Measurements from ENCODE around the gene TLR4.

The TLR4 gene

DNA sequence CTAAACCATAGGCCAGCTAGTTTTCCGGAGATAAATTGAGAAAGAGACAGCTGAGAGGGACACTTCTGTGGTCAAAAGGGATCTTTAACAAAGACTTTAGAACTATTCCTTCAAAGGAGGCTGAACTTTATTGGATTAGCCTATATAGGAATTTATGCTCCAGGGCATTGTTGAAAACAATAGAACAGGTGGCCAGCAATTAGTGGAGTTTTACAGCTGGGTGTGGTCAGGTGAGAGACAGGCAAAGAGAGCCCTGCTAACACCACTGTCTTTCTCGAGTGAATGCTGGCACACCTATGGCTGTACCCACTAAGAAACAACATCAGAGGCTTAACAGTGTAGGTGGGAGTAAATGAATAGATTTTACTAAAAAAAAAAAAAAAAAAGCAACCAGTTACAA, 16.7 kb upstream of the TLR4 start:
- TF ChIP-seq, protein P1, sequence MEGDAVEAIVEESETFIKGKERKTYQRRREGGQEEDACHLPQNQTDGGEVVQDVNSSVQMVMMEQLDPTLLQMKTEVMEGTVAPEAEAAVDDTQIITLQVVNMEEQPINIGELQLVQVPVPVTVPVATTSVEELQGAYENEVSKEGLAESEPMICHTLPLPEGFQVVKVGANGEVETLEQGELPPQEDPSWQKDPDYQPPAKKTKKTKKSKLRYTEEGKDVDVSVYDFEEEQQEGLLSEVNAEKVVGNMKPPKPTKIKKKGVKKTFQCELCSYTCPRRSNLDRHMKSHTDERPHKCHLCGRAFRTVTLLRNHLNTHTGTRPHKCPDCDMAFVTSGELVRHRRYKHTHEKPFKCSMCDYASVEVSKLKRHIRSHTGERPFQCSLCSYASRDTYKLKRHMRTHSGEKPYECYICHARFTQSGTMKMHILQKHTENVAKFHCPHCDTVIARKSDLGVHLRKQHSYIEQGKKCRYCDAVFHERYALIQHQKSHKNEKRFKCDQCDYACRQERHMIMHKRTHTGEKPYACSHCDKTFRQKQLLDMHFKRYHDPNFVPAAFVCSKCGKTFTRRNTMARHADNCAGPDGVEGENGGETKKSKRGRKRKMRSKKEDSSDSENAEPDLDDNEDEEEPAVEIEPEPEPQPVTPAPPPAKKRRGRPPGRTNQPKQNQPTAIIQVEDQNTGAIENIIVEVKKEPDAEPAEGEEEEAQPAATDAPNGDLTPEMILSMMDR (IDR thresholded peaks at IDR 0.05; ENCODE audit: extremely low read depth, insufficient read depth, missing control alignments), result no peak
- in situ Hi-C loops (cut with MboI; ENCODE audit: low pct_unique_long_range_greater_than_20kb, low sequenced_read_pairs, unreplicated experiment), result no loop called here
- no peak for DNase-seq (ENCODE audit: low spot score)

DNA sequence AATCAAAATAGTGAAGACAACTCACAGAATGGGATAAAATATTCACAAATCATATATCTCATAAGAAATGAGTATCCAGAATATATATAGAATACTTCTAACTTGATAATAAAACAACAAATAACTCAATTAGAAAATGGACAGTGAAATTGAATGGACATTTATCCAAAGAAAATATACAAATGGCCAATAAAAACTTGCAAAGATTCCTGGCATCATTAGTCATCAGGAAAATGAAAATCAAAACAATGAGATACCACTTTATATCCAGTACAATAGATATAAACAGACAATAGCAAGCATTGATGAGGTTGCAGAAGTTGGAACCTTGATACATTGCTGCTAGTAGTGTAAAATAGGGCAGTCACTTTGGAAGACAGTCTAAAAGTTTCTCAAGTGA, 12.8 kb upstream of the TLR4 start:
- DNase-seq (ENCODE audit: low spot score), result no peak
- in situ Hi-C loops (cut with MboI; ENCODE audit: low pct_unique_long_range_greater_than_20kb, low sequenced_read_pairs, unreplicated experiment), result no loop called here
- TF ChIP-seq, protein P1 (IDR thresholded peaks at IDR 0.05; ENCODE audit: extremely low read depth, insufficient read depth, missing control alignments), result no peak

DNA sequence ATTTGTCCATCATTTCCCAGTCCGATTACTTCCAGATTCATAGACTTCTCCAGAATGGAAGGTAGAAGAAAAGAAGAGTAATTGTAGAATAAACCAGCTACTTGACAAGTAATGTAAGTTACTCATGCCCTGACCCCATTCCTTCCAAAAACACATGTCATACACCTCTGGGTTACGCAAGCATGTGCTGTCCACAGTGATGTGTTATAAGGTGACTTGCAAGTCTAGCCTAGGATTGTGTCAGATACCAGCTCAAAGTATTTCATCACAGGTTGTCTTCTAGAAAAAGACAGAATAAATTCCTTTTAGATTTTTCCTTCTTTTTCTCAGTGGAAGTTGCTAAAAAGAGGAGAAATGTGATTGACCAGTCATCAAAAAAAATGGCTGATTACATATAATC, 8.0 kb upstream of the TLR4 start:
- TF ChIP-seq, protein P1 (IDR thresholded peaks at IDR 0.05; ENCODE audit: extremely low read depth, insufficient read depth, missing control alignments), result no peak
- DNase-seq (ENCODE audit: low spot score), result no peak
- in situ Hi-C loops (cut with MboI; ENCODE audit: low pct_unique_long_range_greater_than_20kb, low sequenced_read_pairs, unreplicated experiment), result no loop called here

DNA sequence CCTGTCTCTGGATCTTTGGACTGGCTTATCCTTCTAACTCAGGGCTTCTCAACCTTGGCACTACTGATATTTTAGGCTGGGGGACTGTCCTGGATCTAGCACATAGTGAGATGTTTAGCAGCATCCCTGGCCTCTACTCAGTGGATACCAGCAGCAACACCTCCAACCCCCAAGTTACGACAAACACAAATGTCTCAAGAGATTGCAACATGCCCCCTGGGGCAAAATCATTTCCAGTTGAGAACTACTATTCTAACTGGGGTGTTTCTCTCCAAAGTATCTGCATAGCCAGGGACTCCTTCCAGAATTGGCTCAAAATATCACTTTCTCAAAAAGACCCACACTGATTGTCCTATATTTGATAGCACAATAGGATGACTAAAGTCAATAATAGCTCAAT, 7.2 kb upstream of the TLR4 start:
- in situ Hi-C loops (cut with MboI; ENCODE audit: low pct_unique_long_range_greater_than_20kb, low sequenced_read_pairs, unreplicated experiment), result no loop called here
- no peak for DNase-seq (ENCODE audit: low spot score)
- TF ChIP-seq, protein P1 (IDR thresholded peaks at IDR 0.05; ENCODE audit: extremely low read depth, insufficient read depth, missing control alignments), result no peak

DNA sequence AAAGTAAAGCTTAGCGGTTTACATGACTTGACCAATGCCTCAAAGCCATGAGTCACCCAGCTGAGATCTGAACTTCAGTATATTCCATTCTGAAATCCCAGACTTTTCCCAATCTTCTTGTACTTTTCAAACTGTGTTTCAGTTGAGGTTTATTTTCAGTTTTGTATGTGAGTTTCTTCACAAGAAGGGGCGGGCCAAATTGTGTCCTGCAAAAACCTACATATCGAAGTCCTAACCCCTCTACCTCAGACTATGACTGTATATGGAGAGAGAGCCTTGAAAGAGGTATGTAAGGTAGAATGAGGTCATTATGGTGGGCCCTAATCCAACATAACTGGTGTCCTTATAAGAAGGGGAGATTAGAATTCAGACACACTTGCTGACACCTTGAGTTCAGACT, 666 bp upstream of the TLR4 start:
- no peak for DNase-seq (ENCODE audit: low spot score)
- in situ Hi-C loops (cut with MboI; ENCODE audit: low pct_unique_long_range_greater_than_20kb, low sequenced_read_pairs, unreplicated experiment), result no loop called here
- TF ChIP-seq, protein P1 (IDR thresholded peaks at IDR 0.05; ENCODE audit: extremely low read depth, insufficient read depth, missing control alignments), result no peak

DNA sequence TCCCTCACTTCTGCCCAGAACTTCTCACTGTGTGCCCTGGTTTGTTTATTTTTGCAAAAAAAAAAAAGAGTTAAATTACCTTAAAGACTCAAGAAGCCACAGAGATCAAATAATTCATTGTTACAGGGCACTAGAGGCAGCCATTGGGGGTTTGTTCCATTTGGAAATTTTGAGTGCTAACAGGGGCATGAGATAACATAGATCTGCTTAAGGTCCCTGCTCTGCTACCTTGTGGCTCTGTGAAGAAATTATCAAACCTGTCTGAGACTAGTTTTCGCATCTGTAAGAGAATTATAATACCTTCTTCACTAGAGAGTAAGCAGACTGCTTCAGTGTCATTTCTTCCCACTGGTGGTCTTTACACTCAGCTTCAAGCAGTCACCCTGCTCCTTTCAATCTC, 394 bp downstream of the TLR4 start:
- in situ Hi-C loops (cut with MboI; ENCODE audit: low pct_unique_long_range_greater_than_20kb, low sequenced_read_pairs, unreplicated experiment), result no loop called here
- no peak for DNase-seq (ENCODE audit: low spot score)
- TF ChIP-seq, protein P1 (IDR thresholded peaks at IDR 0.05; ENCODE audit: extremely low read depth, insufficient read depth, missing control alignments), result no peak

DNA sequence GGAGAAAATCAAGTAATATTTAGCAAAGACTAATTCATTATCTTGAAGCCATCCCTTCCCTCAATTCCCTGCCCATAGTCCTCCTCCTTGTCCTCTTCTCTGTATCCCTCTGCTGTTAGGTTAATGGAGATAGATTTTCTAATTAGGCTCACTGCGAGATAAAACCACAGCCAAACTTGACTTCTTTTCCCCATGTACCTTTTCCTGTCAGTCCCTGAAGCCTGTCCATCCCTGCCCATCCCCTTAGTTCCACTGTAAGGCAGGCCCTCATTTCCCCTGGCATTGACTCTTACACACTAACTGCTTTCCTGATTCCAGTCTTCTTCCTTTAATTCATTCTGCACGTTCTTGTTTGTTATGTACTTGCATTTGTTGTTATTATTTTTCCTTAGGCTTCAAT, 1.2 kb downstream of the TLR4 start:
- no peak for DNase-seq (ENCODE audit: low spot score)
- TF ChIP-seq, protein P1 (IDR thresholded peaks at IDR 0.05; ENCODE audit: extremely low read depth, insufficient read depth, missing control alignments), result no peak
- in situ Hi-C loops (cut with MboI; ENCODE audit: low pct_unique_long_range_greater_than_20kb, low sequenced_read_pairs, unreplicated experiment), result no loop called here
